ENCODE data around the gene HSF2. TPM values are rescaled to one million over a fixed set of nuclear protein-coding genes. Genes with fewer than 3 reads are reported as not detected.
A peak's percentile ranks its signal among the peaks of the same experiment; 100 is the strongest.

The HSF2 gene
- total and polyA plus RNA-seq, 2 of the 13 experiments (the other 11 are each of a cell fraction or from before 2014, with no cell fraction given), result 24.8 to 26.4 TPM

DNA sequence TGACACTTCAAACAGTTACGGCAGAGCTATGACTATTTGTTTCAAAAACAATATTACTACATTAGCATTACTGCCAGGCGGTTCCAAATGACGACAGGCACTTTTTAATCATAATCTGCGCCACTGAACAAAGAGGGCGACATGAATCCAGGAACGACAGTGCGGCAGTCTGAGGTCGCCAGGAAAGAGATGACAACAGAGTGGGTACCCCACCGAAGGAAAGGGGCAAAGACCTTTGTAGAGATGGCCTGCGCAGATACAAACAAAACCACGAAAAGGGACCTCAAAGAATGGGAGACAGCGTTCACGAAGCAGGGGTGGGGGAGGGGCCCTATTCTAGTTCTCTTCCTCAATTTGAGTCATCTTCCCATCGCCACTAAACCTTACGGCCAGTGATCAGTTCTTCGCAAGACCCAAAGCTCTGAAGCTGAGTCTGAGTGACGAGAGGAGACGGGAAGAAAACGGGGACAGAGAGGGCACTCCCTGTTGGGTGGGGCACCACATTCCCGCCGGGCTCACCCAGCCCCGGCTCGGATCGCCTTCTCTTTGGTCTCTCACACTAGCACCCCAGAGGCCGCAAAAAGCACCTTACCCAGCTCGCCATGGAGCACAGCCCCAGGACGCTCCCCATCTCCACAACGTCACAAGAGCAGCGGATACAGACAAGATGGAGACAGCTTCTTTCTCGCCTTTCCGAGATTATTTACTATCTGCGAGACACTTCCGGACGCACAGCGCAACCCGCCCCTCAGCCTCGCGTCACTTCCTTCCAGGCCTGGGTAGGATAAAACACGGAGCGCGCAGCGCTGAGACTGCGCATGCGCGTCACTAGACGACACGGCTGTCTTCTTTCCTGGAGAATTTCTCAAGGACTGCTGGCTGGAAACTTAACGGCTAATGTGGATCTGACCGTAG lies 71.9 kb downstream of the HSF2 start, which contains the start of gene SERINC1 (continued):
- TF ChIP-seq, protein P1, sequence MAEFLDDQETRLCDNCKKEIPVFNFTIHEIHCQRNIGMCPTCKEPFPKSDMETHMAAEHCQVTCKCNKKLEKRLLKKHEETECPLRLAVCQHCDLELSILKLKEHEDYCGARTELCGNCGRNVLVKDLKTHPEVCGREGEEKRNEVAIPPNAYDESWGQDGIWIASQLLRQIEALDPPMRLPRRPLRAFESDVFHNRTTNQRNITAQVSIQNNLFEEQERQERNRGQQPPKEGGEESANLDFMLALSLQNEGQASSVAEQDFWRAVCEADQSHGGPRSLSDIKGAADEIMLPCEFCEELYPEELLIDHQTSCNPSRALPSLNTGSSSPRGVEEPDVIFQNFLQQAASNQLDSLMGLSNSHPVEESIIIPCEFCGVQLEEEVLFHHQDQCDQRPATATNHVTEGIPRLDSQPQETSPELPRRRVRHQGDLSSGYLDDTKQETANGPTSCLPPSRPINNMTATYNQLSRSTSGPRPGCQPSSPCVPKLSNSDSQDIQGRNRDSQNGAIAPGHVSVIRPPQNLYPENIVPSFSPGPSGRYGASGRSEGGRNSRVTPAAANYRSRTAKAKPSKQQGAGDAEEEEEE (CRISPR knock-in tag; IDR thresholded peaks at IDR 0.05; ENCODE audit: borderline replicate concordance), result peak; percentile 77; the same call in 1 of the 2 replicates
- no peak for TF ChIP-seq ZNF496 (CRISPR knock-in tag; IDR thresholded peaks at IDR 0.05; ENCODE audit: insufficient replicate concordance)
- no peak; the same call in none of the 2 replicates for TF ChIP-seq MXD3 (CRISPR knock-in tag; IDR thresholded peaks at IDR 0.05)
- TF ChIP-seq, protein P2, sequence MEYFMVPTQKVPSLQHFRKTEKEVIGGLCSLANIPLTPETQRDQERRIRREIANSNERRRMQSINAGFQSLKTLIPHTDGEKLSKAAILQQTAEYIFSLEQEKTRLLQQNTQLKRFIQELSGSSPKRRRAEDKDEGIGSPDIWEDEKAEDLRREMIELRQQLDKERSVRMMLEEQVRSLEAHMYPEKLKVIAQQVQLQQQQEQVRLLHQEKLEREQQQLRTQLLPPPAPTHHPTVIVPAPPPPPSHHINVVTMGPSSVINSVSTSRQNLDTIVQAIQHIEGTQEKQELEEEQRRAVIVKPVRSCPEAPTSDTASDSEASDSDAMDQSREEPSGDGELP (IDR thresholded peaks at IDR 0.05; ENCODE audit: borderline replicate concordance, low read depth), result no peak
- peak; percentile 65 for TF ChIP-seq ZNF264 (CRISPR knock-in tag; IDR thresholded peaks at IDR 0.05)
- peak; percentile 71; the same call in 1 of the 2 replicates for TF ChIP-seq SNAPC2 (CRISPR knock-in tag; IDR thresholded peaks at IDR 0.05)
- no peak; the same call in 1 of the 2 replicates for TF ChIP-seq TOPORS (CRISPR knock-in tag; IDR thresholded peaks at IDR 0.05)
- TF ChIP-seq PAWR (CRISPR knock-in tag; IDR thresholded peaks at IDR 0.05; ENCODE audit: borderline replicate concordance), result no peak
- TF ChIP-seq ZNF567 (CRISPR knock-in tag; IDR thresholded peaks at IDR 0.05; ENCODE audit: borderline replicate concordance), result 0 out of 2 replicates have a peak, but pooled peaks have one; percentile 80
- TF ChIP-seq ZNF83 (CRISPR knock-in tag; IDR thresholded peaks at IDR 0.05; ENCODE audit: borderline replicate concordance), result no peak
- peak; percentile 95 for TF ChIP-seq CREM (IDR thresholded peaks at IDR 0.05)
- peak; percentile 20; the same call in 1 of the 2 replicates for TF ChIP-seq CREM (CRISPR knock-in tag; IDR thresholded peaks at IDR 0.05)
- TF ChIP-seq ZNF431 (CRISPR knock-in tag; IDR thresholded peaks at IDR 0.05; ENCODE audit: borderline replicate concordance, low read depth), result no peak; the same call in 1 of the 2 replicates
- TF ChIP-seq ZNF839 (CRISPR knock-in tag; IDR thresholded peaks at IDR 0.05; ENCODE audit: borderline replicate concordance), result peak; percentile 96; the same call in 1 of the 2 replicates
- no peak for TF ChIP-seq PHB2 (IDR thresholded peaks at IDR 0.05; ENCODE audit: partially characterized antibody)
- 0 out of 2 replicates have a peak, but pooled peaks have one; percentile 29 for TF ChIP-seq ZBTB42 (CRISPR knock-in tag; IDR thresholded peaks at IDR 0.05)
- TF ChIP-seq RXRB (CRISPR knock-in tag; IDR thresholded peaks at IDR 0.05; ENCODE audit: borderline replicate concordance), result peak; percentile 30; the same call in 1 of the 2 replicates
- TF ChIP-seq TMF1 (CRISPR knock-in tag; IDR thresholded peaks at IDR 0.05; ENCODE audit: low read depth), result no peak
- peak; percentile 84; the same call in 1 of the 2 replicates for TF ChIP-seq ZNF557 (CRISPR knock-in tag; IDR thresholded peaks at IDR 0.05)
- TF ChIP-seq, protein P3, sequence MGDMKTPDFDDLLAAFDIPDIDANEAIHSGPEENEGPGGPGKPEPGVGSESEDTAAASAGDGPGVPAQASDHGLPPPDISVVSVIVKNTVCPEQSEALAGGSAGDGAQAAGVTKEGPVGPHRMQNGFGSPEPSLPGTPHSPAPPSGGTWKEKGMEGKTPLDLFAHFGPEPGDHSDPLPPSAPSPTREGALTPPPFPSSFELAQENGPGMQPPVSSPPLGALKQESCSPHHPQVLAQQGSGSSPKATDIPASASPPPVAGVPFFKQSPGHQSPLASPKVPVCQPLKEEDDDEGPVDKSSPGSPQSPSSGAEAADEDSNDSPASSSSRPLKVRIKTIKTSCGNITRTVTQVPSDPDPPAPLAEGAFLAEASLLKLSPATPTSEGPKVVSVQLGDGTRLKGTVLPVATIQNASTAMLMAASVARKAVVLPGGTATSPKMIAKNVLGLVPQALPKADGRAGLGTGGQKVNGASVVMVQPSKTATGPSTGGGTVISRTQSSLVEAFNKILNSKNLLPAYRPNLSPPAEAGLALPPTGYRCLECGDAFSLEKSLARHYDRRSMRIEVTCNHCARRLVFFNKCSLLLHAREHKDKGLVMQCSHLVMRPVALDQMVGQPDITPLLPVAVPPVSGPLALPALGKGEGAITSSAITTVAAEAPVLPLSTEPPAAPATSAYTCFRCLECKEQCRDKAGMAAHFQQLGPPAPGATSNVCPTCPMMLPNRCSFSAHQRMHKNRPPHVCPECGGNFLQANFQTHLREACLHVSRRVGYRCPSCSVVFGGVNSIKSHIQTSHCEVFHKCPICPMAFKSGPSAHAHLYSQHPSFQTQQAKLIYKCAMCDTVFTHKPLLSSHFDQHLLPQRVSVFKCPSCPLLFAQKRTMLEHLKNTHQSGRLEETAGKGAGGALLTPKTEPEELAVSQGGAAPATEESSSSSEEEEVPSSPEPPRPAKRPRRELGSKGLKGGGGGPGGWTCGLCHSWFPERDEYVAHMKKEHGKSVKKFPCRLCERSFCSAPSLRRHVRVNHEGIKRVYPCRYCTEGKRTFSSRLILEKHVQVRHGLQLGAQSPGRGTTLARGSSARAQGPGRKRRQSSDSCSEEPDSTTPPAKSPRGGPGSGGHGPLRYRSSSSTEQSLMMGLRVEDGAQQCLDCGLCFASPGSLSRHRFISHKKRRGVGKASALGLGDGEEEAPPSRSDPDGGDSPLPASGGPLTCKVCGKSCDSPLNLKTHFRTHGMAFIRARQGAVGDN (CRISPR knock-in tag; IDR thresholded peaks at IDR 0.05), result peak; percentile 87
- peak; percentile 73; the same call in 1 of the 2 replicates for TF ChIP-seq ZNF766 (CRISPR knock-in tag; IDR thresholded peaks at IDR 0.05; ENCODE audit: borderline replicate concordance)
